Ascending aorta (tissue), 2 donors: ENCODE results near the gene ASB1. TPM values are rescaled to one million over a fixed set of nuclear protein-coding genes. Genes with fewer than 3 reads are reported as not detected.
A peak's percentile ranks its signal among the peaks of the same experiment; 100 is the strongest.

ENCODE experiments used
- DNase-seq, 2 donors: peaks; one replicate each; pipeline ENCODE4 v3.0.0-alpha.2; 2019; ENCODE audit warnings: low spot score in 2 of 2
- H3K27ac ChIP-seq, 2 donors: fragments of 200-600 bp; sonication (generic); one replicate each; pipeline ENCODE4 v1.5.1; 2016 to 2017; ENCODE audit warnings: mild to moderate bottlenecking in 1 of 2
- H3K27me3 ChIP-seq: fragments of 200-600 bp; sonication (generic); one replicate; pipeline ENCODE4 v1.5.1; 2017
- H3K36me3 ChIP-seq, 2 donors: fragments of 200-600 bp; sonication (generic); one replicate each; pipeline ENCODE4 v1.5.1; 2016
- H3K4me1 ChIP-seq, 2 donors: fragments of 200-600 bp; sonication (generic); one replicate each; pipeline ENCODE4 v1.5.1; 2016 to 2017; ENCODE audit warnings: mild to moderate bottlenecking in 1 of 2
- H3K4me3 ChIP-seq, 2 donors: fragments of 200-600 bp; sonication (generic); one replicate each; pipeline ENCODE4 v1.5.1; 2016 to 2017; ENCODE audit warnings: mild to moderate bottlenecking in 1 of 2
- H3K9me3 ChIP-seq, 2 donors: fragments of 200-600 bp; sonication (generic); one replicate each; pipeline ENCODE4 v1.5.1; 2016
- CTCF ChIP-seq, 3 experiments: fragments of 200-600 bp in 2 of 3; fragments of 450-650 bp in 1 of 3; sonication (generic) in 2 of 3; IDR thresholded peaks; one replicate each; pipeline ENCODE4 v1.5.1; 2016 to 2019; ENCODE audit warnings: antibody characterized with exemption in 3 of 3, mild to moderate bottlenecking in 1 of 3, moderate library complexity in 1 of 3
- intact Hi-C: fragments of 100-400 bp; cut with DNase I; formaldehyde crosslinking; loops from one replicate; pipeline ENCODE4 v1.15.1; 2023
- total RNA-seq: library from RNA; depleted of rRNA; stranded (reverse); fragments of >200 nt; gene quantifications from one replicate; pipeline ENCODE4 v1.1.0, GENCODE V29; 2016

Gene ASB1
- total RNA-seq, 1 donor from 2014 or later, result 32.5 TPM

GRCh38 chr2:238457927-238458324, 31.2 kb downstream of the ASB1 start:
- no peak overlapping the region for H3K4me3 ChIP-seq
- H3K9me3 ChIP-seq, result no peaks in the 10 kb centered on the region
- intact Hi-C loops, result loop anchor here (2.0 kb wide), 1 partner anchor 19 kb away; no protein-coding TSS in a partner anchor
- H3K27me3 ChIP-seq, result no peaks in the 10 kb centered on the region
- peaks cover 6 to 7% of the 10 kb centered on the region in 2 donors for H3K4me1 ChIP-seq
- DNase-seq, result no peak
- no peak for TF ChIP-seq CTCF (IDR thresholded peaks at IDR 0.05)
- H3K27ac ChIP-seq, result peak overlapping the region; percentile 41 to 81
- H3K36me3 ChIP-seq, result no peaks in the 10 kb centered on the region

DNA sequence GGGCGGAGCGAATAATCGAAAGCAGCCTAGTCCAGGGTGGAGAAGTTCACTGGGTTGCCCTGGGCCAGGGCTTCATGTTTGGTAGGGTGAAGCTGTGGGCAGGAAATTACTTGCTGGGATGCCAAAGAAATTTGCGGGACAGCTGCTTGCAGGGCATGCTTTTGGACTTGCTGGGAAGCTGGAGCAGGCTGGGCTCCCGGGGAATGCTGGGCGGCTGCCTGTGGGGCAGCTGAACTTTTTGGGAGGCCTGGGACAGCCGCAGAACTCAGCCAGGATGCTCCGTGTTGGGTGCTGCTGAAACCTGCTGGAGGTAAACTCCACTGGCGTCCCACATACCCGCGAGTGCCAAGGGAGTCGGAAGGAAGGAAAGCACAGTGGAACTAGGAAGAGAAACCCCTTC, 31.9 kb downstream of the ASB1 start:
- Histone ChIP-seq H3K9me3 (no peaks in the 10 kb centered on the region), H3K27ac (peak overlapping the region; percentile 68 to 81), H3K4me1 (peaks cover 6 to 7% of the 10 kb centered on the region in 2 donors), H3K4me3 (peak overlapping the region in 1 of 2 donors; percentile 38), H3K36me3 (no peaks in the 10 kb centered on the region), H3K27me3 (no peaks in the 10 kb centered on the region)
- no peak for DNase-seq
- intact Hi-C loops, result loop anchor here (2.0 kb wide), 1 partner anchor 20 kb away; no protein-coding TSS in a partner anchor
- no peak for TF ChIP-seq CTCF (IDR thresholded peaks at IDR 0.05)

DNA sequence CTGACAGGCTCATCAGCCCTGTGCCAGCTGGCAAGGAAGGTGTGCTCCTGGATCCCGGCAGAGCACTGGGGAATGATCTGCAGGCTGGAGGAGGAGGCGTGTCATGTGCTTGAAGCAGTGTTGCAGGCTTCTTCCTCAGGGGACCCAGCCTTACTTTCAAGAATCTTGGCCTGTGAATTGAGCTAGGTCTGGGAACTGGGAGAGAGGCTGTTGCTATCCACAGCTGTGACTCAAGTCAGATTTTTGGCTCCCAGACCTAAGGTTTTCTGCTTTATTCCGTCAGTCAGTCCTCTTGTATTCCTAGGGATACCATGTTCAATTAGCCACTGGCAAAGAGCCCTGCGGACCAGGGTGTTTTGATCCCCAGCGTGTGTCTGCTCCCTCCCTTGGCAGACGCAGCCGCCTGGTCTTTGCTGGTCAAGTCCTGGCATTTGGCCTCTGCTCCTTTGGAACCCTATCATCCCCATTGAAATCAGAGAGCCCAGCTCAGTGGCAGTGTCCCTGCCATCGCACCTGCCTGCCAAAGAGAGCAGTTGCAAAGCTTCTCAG, 32.4 kb downstream of the ASB1 start:
- DNase-seq, result peak in 1 of 2 donors; percentile 84
- Histone ChIP-seq H3K27ac (peak overlapping the region; percentile 68 to 81), H3K4me3 (peak overlapping the region in 1 of 2 donors; percentile 38), H3K36me3 (no peaks in the 10 kb centered on the region), H3K9me3 (no peaks in the 10 kb centered on the region), H3K4me1 (peaks cover 6 to 7% of the 10 kb centered on the region in 2 donors), H3K27me3 (no peaks in the 10 kb centered on the region)
- no peak for TF ChIP-seq CTCF (IDR thresholded peaks at IDR 0.05)
- intact Hi-C loops, result loop anchor here (2.0 kb wide), 1 partner anchor 20 kb away; no protein-coding TSS in a partner anchor

- Histone ChIP-seq H3K4me1 (peaks cover 6 to 7% of the 10 kb centered on the region in 2 donors), H3K9me3 (no peaks in the 10 kb centered on the region), H3K27ac (no peak overlapping the region), H3K36me3 (no peaks in the 10 kb centered on the region), H3K4me3 (no peak overlapping the region), H3K27me3 (no peaks in the 10 kb centered on the region)
- DNase-seq, result no peak
- intact Hi-C loops, result no loop called here
- TF ChIP-seq CTCF (IDR thresholded peaks at IDR 0.05), result no peak
These were observed 34.3 kb downstream of the ASB1 start for GRCh38 chr2:238461051-238461450.

GRCh38 chr2:238461491-238461890, 34.8 kb downstream of the ASB1 start:
- no peaks in the 10 kb centered on the region for H3K36me3 ChIP-seq
- no peak overlapping the region for H3K4me3 ChIP-seq
- DNase-seq, result peak in 1 of 2 donors; percentile 49
- peaks cover 6 to 7% of the 10 kb centered on the region in 2 donors for H3K4me1 ChIP-seq
- TF ChIP-seq CTCF (IDR thresholded peaks at IDR 0.05), result no peak
- intact Hi-C loops, result no loop called here
- H3K9me3 ChIP-seq, result no peaks in the 10 kb centered on the region
- H3K27me3 ChIP-seq, result no peaks in the 10 kb centered on the region
- no peak overlapping the region for H3K27ac ChIP-seq
